Stimulated activated CD4-positive, alpha-beta T cell treated with anti-CD3 and anti-CD28 coated beads, Interleukin-2, amount 100 ng/mL, for 4 hours (primary cell): ENCODE measurements around the gene EQTN.
"Not testable (repeated sequence)": the region's sequence is repeated elsewhere in the genome, so short reads cannot be mapped to it uniquely, and the experiment has no call there.

Experiments used
- DNase-seq: peaks from one replicate; pipeline ENCODE4 v3.0.0-alpha.2; 2020; ENCODE audit warnings: low read depth

EQTN gene

GRCh38 chr9:27292659-27293405, 4.1 kb downstream of the EQTN start:
- no peak for DNase-seq

DNA sequence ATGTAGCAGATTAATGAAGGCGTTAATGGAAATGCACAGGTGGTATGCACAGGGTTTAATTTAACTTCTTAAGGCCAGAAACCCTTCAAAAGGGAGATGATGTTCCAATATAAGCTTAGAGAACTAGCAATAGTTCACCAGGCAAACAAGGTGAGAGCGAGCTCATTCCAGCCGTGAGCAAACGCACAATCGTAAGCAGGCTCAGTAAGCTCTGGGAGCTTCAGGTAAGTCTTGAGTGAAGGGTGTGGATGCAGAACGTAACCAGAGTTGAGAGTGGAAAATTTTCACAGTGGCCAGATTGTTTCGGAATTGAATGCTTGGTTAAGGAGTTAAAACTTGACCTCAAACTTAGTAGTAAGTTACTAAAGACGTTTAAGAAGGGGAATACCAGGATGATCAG, 5.7 kb downstream of the EQTN start:
- no peak for DNase-seq

- no peak for DNase-seq
Measured at GRCh38 chr9:27282269-27282668, 14.7 kb downstream of the EQTN start.

DNA sequence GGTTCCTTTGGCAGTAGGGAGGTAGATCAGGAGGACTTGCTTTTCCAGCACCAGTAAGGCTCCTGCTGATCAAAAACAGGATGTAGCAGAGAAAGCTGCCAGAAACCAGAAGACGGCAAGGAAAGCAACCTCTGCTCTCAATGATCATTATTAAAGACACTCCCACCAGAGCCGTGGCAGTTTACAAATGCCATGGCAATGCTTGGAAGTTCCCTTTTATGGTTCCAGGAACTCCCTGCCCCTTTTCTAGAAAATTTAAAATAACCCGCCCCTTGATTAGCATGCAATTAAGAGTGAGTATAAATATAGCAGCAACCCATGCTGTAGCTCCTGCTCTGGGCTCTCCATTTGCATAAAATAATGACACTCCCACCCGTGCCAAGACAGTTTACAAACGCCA, 16.1 kb downstream of the EQTN start:
- no peak for DNase-seq

GRCh38 chr9:27280249-27280648, 16.7 kb downstream of the EQTN start:
- no peak for DNase-seq

- DNase-seq: no peak
Measured at GRCh38 chr9:27279611-27280010, 17.3 kb downstream of the EQTN start.

- DNase-seq: no peak
Measured at GRCh38 chr9:27278374-27278773, 18.6 kb downstream of the EQTN start.

- no peak for DNase-seq
Measured at GRCh38 chr9:27276193-27277030, 20.5 kb downstream of the EQTN start.

DNA sequence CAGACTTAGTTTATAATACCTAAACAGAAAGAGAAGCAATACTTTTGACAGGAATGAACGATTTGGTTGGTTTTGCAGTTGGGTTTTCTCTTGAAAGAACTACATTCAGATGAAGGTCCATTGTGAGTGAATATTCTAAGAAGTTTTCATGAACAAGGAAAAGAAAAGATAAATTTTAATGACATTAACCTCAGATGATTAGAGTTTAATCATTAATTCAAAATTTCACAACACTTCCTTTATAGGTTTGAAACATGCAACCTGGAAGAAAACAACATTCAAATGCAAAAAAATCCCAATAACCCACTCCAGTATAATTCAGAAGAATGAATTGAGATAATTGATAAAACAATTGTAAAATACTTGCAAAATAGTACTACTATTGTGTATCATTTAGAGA, 23.8 kb downstream of the EQTN start:
- DNase-seq: no peak

GRCh38 chr9:27272103-27272502, 24.8 kb downstream of the EQTN start:
- no peak for DNase-seq

DNA sequence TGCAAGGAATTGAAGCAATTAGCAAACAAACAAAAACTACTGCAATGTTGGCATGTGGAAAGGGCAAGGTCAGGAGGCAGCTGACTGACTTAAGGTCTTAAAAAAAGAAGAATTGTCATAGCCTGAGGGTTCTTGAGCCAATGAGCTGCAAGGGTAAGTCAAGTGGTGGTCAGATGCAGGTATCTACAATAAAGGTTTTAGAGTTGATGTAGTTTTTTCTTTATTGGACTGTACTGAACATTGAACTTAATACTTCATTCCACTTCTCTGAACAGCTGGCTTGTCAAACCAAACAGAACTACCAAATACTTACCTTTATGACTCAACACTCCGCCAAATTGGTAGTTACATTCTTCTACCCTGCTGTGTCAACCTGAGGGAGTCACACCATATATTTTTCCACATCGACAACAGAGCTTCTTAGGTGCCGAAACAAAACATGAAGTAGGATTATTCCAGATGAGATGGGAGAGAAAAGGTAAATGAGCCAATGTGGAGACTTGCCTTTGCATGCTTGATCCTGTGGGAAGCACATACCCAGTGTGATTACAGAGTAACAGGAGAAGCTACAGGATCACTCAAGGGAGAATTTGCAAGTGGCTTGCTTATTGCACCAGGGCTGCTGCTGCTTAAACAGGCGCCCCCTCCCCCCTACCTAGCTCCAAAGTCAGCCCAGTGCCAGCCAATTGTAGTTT, 35.3 kb downstream of the EQTN start:
- DNase-seq: no peak

GRCh38 chr9:27260789-27261516, 36.0 kb downstream of the EQTN start:
- no peak for DNase-seq

- DNase-seq: no peak
Measured at GRCh38 chr9:27258662-27259061, 38.3 kb downstream of the EQTN start.

DNA sequence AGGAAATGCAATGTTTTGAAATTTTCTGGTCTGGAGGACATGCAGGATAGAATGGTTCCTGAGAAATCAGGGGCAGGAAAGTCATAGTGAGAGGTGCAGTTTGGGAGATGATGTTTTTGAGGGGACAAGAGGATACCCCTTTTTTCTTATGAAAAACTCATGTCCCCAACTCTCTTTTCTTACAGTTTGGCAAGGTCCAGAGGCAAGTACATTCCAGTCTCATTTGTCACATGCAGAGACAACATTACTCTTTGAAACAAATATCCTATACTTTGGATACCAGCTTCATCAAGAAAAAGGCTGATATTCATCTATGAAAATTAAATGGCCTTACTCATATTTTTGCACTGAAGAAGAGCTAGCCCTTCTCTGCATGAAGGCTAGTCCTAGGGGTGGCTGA, 48.2 kb downstream of the EQTN start:
- DNase-seq: no peak

GRCh38 chr9:27247756-27248155, 49.2 kb downstream of the EQTN start:
- DNase-seq: no peak

GRCh38 chr9:27239648-27240047, 57.3 kb downstream of the EQTN start:
- DNase-seq: not testable (repeated sequence)
